ENCODE data around the gene CLCNKB.

- TF ChIP-seq CTCF (IDR thresholded peaks at IDR 0.05) (no peak), POLR2A (IDR thresholded peaks at IDR 0.05) (no peak)
Measured at GRCh38 chr1:16095447-16095846, 51.9 kb downstream of the CLCNKB start.
